Measurements from ENCODE around the gene BRF1. TPM values are rescaled to one million over a fixed set of nuclear protein-coding genes. Genes with fewer than 3 reads are reported as not detected.

BRF1 gene
- total and polyA plus RNA-seq, 2 of the 8 experiments (the other 6 are each of a cell fraction or from before 2014, with no cell fraction given): 7.7 to 18.3 TPM

- no peak for TF ChIP-seq FOSL1 (IDR thresholded peaks at IDR 0.05; ENCODE audit: insufficient read depth, low read depth, low read length)
These were observed 31.4 kb downstream of the BRF1 start (continued) for GRCh38 chr14:105269405-105269804.
